ENCODE data around the gene CALY.

The CALY gene

DNA sequence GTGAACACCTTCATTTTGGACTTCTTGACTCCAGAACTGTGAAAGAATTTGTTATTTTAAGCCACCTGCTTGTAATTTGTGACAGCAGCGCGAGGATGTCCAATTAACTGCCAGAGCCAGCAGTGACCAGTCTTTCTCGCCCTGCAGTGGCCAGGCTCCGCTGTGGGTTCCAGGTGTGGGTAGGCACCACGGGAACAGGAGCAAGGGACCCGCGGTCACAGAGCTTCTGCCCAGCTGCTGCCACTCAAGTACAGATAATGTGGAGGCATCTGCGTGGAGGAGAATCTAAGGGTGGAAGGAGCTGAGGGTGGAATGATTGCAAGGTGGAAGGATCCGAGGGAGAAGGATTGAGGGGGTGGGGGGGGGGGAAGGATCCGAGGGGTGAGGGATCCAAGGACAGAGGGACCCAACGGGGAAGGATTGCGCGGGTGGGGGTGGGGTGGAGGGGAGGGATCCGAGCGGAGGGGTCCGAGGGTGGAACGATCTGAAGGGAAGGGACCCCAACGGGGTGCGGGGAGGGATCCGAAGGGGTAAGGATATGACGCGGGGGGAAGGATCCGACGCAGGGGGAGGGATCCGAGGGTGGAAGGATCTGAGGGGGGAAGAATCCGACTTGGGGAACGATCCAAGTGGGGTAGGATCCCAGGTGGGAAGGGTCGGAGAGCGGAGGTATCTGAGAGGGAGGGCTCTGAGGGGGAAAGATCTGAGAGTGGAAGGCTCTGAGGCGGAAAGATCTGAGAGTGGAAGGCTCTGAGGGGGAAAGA, 3.6 kb downstream of the CALY start:
- in situ Hi-C loops (cut with HindIII; ENCODE audit: low sequenced_read_pairs) = no loop called here
- DNase-seq (ENCODE audit: low read depth) = no peak
- TF ChIP-seq, protein P1, sequence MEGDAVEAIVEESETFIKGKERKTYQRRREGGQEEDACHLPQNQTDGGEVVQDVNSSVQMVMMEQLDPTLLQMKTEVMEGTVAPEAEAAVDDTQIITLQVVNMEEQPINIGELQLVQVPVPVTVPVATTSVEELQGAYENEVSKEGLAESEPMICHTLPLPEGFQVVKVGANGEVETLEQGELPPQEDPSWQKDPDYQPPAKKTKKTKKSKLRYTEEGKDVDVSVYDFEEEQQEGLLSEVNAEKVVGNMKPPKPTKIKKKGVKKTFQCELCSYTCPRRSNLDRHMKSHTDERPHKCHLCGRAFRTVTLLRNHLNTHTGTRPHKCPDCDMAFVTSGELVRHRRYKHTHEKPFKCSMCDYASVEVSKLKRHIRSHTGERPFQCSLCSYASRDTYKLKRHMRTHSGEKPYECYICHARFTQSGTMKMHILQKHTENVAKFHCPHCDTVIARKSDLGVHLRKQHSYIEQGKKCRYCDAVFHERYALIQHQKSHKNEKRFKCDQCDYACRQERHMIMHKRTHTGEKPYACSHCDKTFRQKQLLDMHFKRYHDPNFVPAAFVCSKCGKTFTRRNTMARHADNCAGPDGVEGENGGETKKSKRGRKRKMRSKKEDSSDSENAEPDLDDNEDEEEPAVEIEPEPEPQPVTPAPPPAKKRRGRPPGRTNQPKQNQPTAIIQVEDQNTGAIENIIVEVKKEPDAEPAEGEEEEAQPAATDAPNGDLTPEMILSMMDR (IDR thresholded peaks at IDR 0.05; ENCODE audit: low read depth, low read length, missing control alignments) = no peak
- no peak overlapping the region for H3K4me3 ChIP-seq (ENCODE audit: low read depth, low read length)

DNA sequence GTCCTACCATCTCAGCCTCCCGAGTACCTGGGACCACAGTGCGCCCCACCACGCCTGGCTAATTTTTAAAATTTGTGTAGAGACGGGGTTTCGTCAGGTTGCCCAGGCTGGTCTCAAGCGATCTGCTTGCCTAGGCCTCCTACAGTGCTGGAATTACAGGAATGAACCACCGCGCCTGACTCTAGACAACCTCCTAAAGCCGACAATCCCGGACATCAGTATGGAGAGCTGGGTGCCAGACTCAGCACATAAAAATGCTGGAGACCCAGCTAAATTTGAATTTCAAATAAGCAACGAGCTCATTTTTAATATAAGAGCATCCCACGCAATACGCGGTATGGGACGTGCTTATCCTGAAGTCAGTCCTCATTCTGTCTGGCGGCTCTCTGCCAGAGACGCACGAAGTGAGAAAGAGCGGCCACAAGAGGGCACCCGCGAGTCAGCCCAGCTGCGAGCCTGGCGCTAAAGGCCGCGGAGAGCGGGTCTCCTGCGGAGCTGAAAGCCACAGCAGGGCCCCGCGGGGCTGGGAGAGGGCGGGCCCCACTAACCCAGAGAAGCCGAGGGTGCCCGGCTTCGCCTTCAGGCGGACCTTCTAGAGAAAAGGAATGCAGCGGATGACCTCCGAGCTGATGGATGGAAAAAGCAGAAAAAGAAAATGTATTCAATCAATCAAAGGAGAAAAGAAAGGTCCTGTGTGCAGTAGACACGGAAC, 7.0 kb downstream of the CALY start:
- peak; percentile 79 for DNase-seq (ENCODE audit: low read depth)
- TF ChIP-seq, protein P1 (IDR thresholded peaks at IDR 0.05; ENCODE audit: low read depth, low read length, missing control alignments) = peak; percentile 96
- H3K4me3 ChIP-seq (ENCODE audit: low read depth, low read length) = peak overlapping the region; percentile 4
- in situ Hi-C loops (cut with HindIII; ENCODE audit: low sequenced_read_pairs) = no loop called here

DNA sequence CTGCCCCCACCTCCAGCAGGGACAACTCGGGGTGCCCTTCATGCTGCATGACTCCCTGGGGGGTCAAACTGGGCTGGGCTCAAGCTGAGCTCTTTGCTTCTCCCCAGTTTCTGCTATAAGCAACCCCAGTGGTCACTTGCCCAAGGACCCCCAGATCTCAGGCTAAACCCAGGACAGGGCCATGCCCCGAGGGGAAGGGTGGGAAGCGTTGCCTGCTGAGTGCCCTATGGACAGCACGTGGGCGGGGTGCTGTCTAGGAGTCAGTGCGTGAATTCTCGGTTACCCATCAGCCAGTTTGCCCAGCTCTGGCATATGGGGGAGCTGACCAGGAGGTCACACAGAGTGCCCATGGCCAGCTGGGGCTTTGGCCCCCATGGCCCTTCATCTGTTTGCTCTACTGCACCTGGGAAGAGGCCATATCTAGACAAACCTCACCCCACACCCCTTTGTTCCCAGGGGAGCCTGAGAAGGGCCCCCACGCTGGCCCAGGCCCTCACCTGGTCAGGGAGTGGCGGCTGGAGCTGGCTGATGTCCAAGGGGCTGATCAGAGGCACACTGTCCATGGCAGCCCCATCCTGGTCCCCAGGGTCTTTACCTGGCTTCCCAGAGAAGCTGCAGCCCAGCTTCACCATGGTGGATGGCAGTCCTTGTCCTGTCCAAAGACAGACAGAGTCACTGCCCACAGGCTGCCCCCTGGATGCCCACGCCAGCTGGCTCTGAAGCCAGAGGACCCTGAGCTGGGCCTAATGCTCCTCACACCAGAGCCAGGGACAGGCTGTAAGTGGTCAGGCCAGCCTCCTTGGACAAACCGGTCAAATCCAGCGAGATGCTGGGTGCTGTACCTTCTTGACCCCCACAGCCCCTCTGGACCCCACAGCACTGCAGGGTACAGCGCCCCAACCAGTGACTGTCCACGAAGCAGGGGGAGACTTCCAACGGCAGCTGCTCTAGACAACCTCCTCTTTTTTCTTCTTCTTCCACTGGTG, 8.0 kb downstream of the CALY start:
- H3K4me3 ChIP-seq (ENCODE audit: low read depth, low read length) = no peak overlapping the region
- TF ChIP-seq, protein P1 (IDR thresholded peaks at IDR 0.05; ENCODE audit: low read depth, low read length, missing control alignments) = no peak
- DNase-seq (ENCODE audit: low read depth) = no peak
- in situ Hi-C loops (cut with HindIII; ENCODE audit: low sequenced_read_pairs) = no loop called here

DNA sequence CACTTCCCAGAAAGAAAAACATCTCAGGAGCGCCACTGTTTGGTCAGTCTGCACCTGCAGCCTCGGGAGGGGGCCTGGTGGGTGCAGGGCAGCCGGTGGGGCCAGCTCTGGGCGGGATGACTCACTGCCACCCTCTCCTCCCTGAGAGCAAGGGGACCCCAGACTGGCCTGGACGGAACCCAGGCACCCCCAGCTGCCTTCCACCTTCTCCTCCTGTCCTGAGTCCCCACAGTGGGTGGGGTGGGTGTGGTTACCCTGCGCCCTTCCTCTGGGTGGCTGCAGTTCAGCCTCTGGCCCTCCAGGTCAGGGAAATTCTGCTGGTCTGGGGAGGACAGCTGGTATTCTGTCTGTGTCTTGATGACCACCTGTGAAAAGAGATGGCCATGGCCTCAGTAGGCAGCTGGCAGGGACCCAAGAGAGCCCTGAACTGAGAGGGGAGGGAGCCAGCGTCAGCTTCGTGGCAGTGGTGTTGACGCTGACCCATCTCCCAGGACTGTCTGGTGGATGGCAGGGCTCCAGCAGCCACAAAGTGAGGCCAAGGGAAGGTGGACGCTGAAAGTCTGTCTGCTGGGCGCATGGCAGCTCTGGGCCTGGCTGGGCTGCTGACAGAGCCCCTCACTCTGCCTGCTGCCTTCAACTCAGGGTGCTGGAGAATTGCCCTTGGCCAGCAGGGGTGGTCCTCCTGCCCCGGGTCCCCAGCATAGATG, 8.9 kb downstream of the CALY start:
- TF ChIP-seq, protein P1 (IDR thresholded peaks at IDR 0.05; ENCODE audit: low read depth, low read length, missing control alignments) = no peak
- in situ Hi-C loops (cut with HindIII; ENCODE audit: low sequenced_read_pairs) = no loop called here
- DNase-seq (ENCODE audit: low read depth) = no peak
- no peak overlapping the region for H3K4me3 ChIP-seq (ENCODE audit: low read depth, low read length)

DNA sequence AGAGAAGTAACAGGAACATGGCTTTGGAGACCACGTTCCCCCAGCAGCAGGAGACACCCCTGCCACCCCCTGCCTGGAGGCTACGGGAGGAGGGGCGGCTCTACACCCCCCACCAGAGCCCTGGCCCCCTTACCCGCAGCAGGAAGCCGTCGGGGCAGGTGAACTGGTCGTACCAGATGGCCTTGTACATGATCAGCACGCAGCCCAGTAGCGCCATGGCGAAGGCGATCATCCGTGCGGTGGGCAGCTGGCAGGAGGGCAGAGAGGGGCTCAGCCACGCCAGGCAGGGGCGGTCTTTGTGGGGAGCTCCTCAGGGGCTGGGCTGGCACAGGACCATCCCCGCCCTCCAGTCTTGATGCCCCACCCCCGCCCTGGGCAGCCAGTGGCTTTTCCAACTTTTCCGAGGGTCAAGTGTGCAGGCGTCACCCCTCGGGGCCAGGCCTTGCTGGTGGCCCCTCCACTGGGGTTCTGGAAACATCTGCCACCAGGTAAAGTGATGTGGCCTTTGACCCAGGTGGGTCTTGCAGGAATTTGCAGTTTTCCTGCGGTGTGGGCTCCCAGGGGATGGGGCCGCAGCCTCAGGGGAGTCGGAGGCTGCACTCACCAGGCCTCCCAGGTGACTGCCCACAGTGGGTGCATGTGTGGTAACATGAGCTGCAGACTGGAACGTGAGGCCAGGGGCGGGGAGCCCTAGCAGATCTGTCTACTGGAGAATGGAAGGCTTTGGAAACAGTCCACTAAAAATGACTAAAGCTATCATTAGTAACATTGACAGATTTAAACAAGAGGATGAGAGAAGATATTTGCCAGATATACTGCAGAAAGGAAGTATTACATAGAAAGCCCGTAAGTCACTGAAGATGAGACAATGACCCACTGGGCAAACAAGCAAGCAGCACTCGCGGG, 9.7 kb downstream of the CALY start:
- H3K4me3 ChIP-seq (ENCODE audit: low read depth, low read length) = no peak overlapping the region
- no peak for DNase-seq (ENCODE audit: low read depth)
- in situ Hi-C loops (cut with HindIII; ENCODE audit: low sequenced_read_pairs) = no loop called here
- TF ChIP-seq, protein P1 (IDR thresholded peaks at IDR 0.05; ENCODE audit: low read depth, low read length, missing control alignments) = no peak

All from astrocyte of the cerebellum (primary cell).